Lower leg skin (tissue), 3 donors: ENCODE data around the gene RAG2.

Experiments
- CTCF ChIP-seq, 3 donors: fragments of 450-650 bp; IDR thresholded peaks; one replicate each; pipeline ENCODE4 v1.5.1; 2016; ENCODE audit warnings: antibody characterized with exemption in 3 of 3, mild to moderate bottlenecking in 3 of 3, moderate library complexity in 2 of 3
- POLR2A ChIP-seq, 2 donors: fragments of 450-650 bp; IDR thresholded peaks; one replicate each; pipeline ENCODE4 v1.6.1; 2016 to 2017; ENCODE audit warnings: antibody characterized with exemption in 2 of 2, mild to moderate bottlenecking in 1 of 2, moderate library complexity in 1 of 2

GRCh38 chr11:36627006-36627405, 29.0 kb upstream of the RAG2 start:
- no peak for TF ChIP-seq CTCF (IDR thresholded peaks at IDR 0.05)
- no peak for TF ChIP-seq POLR2A (IDR thresholded peaks at IDR 0.05)
